ENCODE measurements around the gene NAAA. TPM values are rescaled to one million over a fixed set of nuclear protein-coding genes. Genes with fewer than 3 reads are reported as not detected.

Gene NAAA
- total RNA-seq, 3 donors from 2014 or later = 32.5 to 42.9 (median 36.4) TPM

- no peak overlapping the region for H3K4me3 Mint-ChIP-seq
- no peak for ATAC-seq
- H3K27me3 Mint-ChIP-seq (ENCODE audit: low read depth) = no peaks in the 10 kb centered on the region
- no peak for DNase-seq
- H3K36me3 Mint-ChIP-seq (ENCODE audit: insufficient read depth) = no peaks in the 10 kb centered on the region
- no peaks in the 10 kb centered on the region for H3K4me1 Mint-ChIP-seq (ENCODE audit: low read depth)
- H3K9me3 Mint-ChIP-seq = no peaks in the 10 kb centered on the region
Observed at GRCh38 chr4:75904076-75904475, 36.7 kb downstream of the NAAA start.

GRCh38 chr4:75902352-75902751, 38.5 kb downstream of the NAAA start, which contains the start of gene PPEF2:
Gene PPEF2, minus strand, starts transcription at chr4:75902452. Its CDS starts 6,127 bp downstream, at chr4:75896325.
- no peak for ATAC-seq
- H3K9me3 Mint-ChIP-seq = peaks cover 3% of the 10 kb centered on the region
- DNase-seq = no peak
- H3K4me3 Mint-ChIP-seq = no peak within 1 kb of the TSS
- no peaks in the 10 kb centered on the region for H3K4me1 Mint-ChIP-seq (ENCODE audit: low read depth)
- H3K36me3 Mint-ChIP-seq (ENCODE audit: insufficient read depth) = no peaks in the 10 kb centered on the region
- H3K27me3 Mint-ChIP-seq (ENCODE audit: low read depth) = no peaks in the 10 kb centered on the region

- Mint-ChIP-seq H3K4me1 (ENCODE audit: low read depth) (no peaks in the 10 kb centered on the region), H3K36me3 (ENCODE audit: insufficient read depth) (no peaks in the 10 kb centered on the region), H3K4me3 (no peak overlapping the region), H3K27me3 (ENCODE audit: low read depth) (no peaks in the 10 kb centered on the region), H3K9me3 (peaks cover 3% of the 10 kb centered on the region)
- no peak for DNase-seq
- ATAC-seq = no peak
Observed at GRCh38 chr4:75898536-75898935, 42.3 kb downstream of the NAAA start.

- Mint-ChIP-seq H3K9me3 (peaks cover 3% of the 10 kb centered on the region), H3K4me3 (no peak overlapping the region), H3K36me3 (ENCODE audit: insufficient read depth) (no peaks in the 10 kb centered on the region), H3K4me1 (ENCODE audit: low read depth) (no peaks in the 10 kb centered on the region), H3K27me3 (ENCODE audit: low read depth) (no peaks in the 10 kb centered on the region)
- no peak for DNase-seq
- peak; percentile 48 to 55 for ATAC-seq
Observed at GRCh38 chr4:75895744-75896314, 45.0 kb downstream of the NAAA start.

- ATAC-seq = no peak
- no peak overlapping the region for H3K4me3 Mint-ChIP-seq
- H3K27me3 Mint-ChIP-seq (ENCODE audit: low read depth) = no peaks in the 10 kb centered on the region
- H3K4me1 Mint-ChIP-seq (ENCODE audit: low read depth) = no peaks in the 10 kb centered on the region
- H3K9me3 Mint-ChIP-seq = no peaks in the 10 kb centered on the region
- no peaks in the 10 kb centered on the region for H3K36me3 Mint-ChIP-seq (ENCODE audit: insufficient read depth)
- no peak for DNase-seq
Observed at GRCh38 chr4:75892508-75892907, 48.3 kb downstream of the NAAA start.

- H3K4me3 Mint-ChIP-seq = no peak overlapping the region
- no peaks in the 10 kb centered on the region for H3K4me1 Mint-ChIP-seq (ENCODE audit: low read depth)
- H3K27me3 Mint-ChIP-seq (ENCODE audit: low read depth) = no peaks in the 10 kb centered on the region
- no peak for DNase-seq
- no peak for ATAC-seq
- H3K36me3 Mint-ChIP-seq (ENCODE audit: insufficient read depth) = no peaks in the 10 kb centered on the region
- no peaks in the 10 kb centered on the region for H3K9me3 Mint-ChIP-seq
Observed at GRCh38 chr4:75891611-75892010, 49.2 kb downstream of the NAAA start.

- Mint-ChIP-seq H3K27me3 (ENCODE audit: low read depth) (no peaks in the 10 kb centered on the region), H3K36me3 (ENCODE audit: insufficient read depth) (no peaks in the 10 kb centered on the region), H3K9me3 (no peaks in the 10 kb centered on the region), H3K4me1 (ENCODE audit: low read depth) (no peaks in the 10 kb centered on the region), H3K4me3 (no peak overlapping the region)
- ATAC-seq (no peak), DNase-seq (no peak)
Observed at GRCh38 chr4:75889537-75890199, 51.1 kb downstream of the NAAA start.

GRCh38 chr4:75886104-75886503, 54.7 kb downstream of the NAAA start:
- ATAC-seq (no peak), DNase-seq (no peak)
- no peaks in the 10 kb centered on the region for H3K9me3 Mint-ChIP-seq
- H3K4me3 Mint-ChIP-seq = no peak overlapping the region
- H3K4me1 Mint-ChIP-seq (ENCODE audit: low read depth) = no peaks in the 10 kb centered on the region
- no peaks in the 10 kb centered on the region for H3K27me3 Mint-ChIP-seq (ENCODE audit: low read depth)
- H3K36me3 Mint-ChIP-seq (ENCODE audit: insufficient read depth) = no peaks in the 10 kb centered on the region

GRCh38 chr4:75881476-75881875, 59.3 kb downstream of the NAAA start:
- Mint-ChIP-seq H3K9me3 (no peaks in the 10 kb centered on the region), H3K36me3 (ENCODE audit: insufficient read depth) (no peaks in the 10 kb centered on the region), H3K27me3 (ENCODE audit: low read depth) (peaks cover 2% of the 10 kb centered on the region), H3K4me3 (no peak overlapping the region), H3K4me1 (ENCODE audit: low read depth) (no peaks in the 10 kb centered on the region)
- ATAC-seq (no peak), DNase-seq (no peak)

- H3K36me3 Mint-ChIP-seq (ENCODE audit: insufficient read depth) = no peaks in the 10 kb centered on the region
- H3K4me1 Mint-ChIP-seq (ENCODE audit: low read depth) = no peaks in the 10 kb centered on the region
- H3K27me3 Mint-ChIP-seq (ENCODE audit: low read depth) = peaks cover 2% of the 10 kb centered on the region
- ATAC-seq = no peak
- DNase-seq = no peak
- H3K9me3 Mint-ChIP-seq = no peaks in the 10 kb centered on the region
- H3K4me3 Mint-ChIP-seq = no peak overlapping the region
Observed at GRCh38 chr4:75880278-75880677, 60.5 kb downstream of the NAAA start.

- Mint-ChIP-seq H3K4me3 (no peak overlapping the region), H3K36me3 (ENCODE audit: insufficient read depth) (no peaks in the 10 kb centered on the region), H3K27me3 (ENCODE audit: low read depth) (peaks cover 2% of the 10 kb centered on the region), H3K4me1 (ENCODE audit: low read depth) (no peaks in the 10 kb centered on the region), H3K9me3 (no peaks in the 10 kb centered on the region)
- DNase-seq (no peak), ATAC-seq (no peak)
Observed at GRCh38 chr4:75878246-75878756, 62.5 kb downstream of the NAAA start.

- no peaks in the 10 kb centered on the region for H3K4me1 Mint-ChIP-seq (ENCODE audit: low read depth)
- ATAC-seq (no peak), DNase-seq (no peak)
- no peaks in the 10 kb centered on the region for H3K9me3 Mint-ChIP-seq
- no peak overlapping the region for H3K4me3 Mint-ChIP-seq
- H3K36me3 Mint-ChIP-seq (ENCODE audit: insufficient read depth) = no peaks in the 10 kb centered on the region
- H3K27me3 Mint-ChIP-seq (ENCODE audit: low read depth) = peaks cover 2% of the 10 kb centered on the region
Observed at GRCh38 chr4:75876218-75876617, 64.6 kb downstream of the NAAA start.

GRCh38 chr4:75869100-75869499, 71.7 kb downstream of the NAAA start:
- DNase-seq = no peak
- Mint-ChIP-seq H3K4me1 (ENCODE audit: low read depth) (no peaks in the 10 kb centered on the region), H3K9me3 (no peaks in the 10 kb centered on the region), H3K27me3 (ENCODE audit: low read depth) (no peaks in the 10 kb centered on the region), H3K4me3 (no peak overlapping the region), H3K36me3 (ENCODE audit: insufficient read depth) (no peaks in the 10 kb centered on the region)
- no peak for ATAC-seq

- H3K9me3 Mint-ChIP-seq = no peaks in the 10 kb centered on the region
- H3K36me3 Mint-ChIP-seq (ENCODE audit: insufficient read depth) = no peaks in the 10 kb centered on the region
Observed at GRCh38 chr4:75867130-75867529, 73.7 kb downstream of the NAAA start.

More at GRCh38 chr4:75867130-75867529, 73.7 kb downstream of the NAAA start:
- no peak overlapping the region for H3K4me3 Mint-ChIP-seq
- no peaks in the 10 kb centered on the region for H3K4me1 Mint-ChIP-seq (ENCODE audit: low read depth)
- ATAC-seq = no peak
- H3K27me3 Mint-ChIP-seq (ENCODE audit: low read depth) = no peaks in the 10 kb centered on the region
- DNase-seq = no peak
